SU-DHL-6 (cell line): ENCODE results near the gene BICC1.

Experiments
- H2AFZ ChIP-seq: fragments of 200-600 bp; sonication (generic); 2 replicates; pipeline ENCODE4 v1.6.1; 2014; ENCODE audit warnings: low read depth, mild to moderate bottlenecking, moderate library complexity, mixed read lengths, antibody characterized with exemption, low read length; ENCODE audit not compliant: severe bottlenecking
- H3F3A ChIP-seq: fragments of 200-600 bp; shearing (Covaris generic); 2 replicates; pipeline ENCODE4 v1.6.0; 2016; ENCODE audit warnings: antibody characterized with exemption, mild to moderate bottlenecking; ENCODE audit not compliant: insufficient read depth
- H3K27ac ChIP-seq: fragments of 200-600 bp; sonication (generic); 2 replicates; pipeline ENCODE4 v1.5.1; 2016; ENCODE audit warnings: low read depth, mild to moderate bottlenecking, low read length, moderate library complexity, mixed read lengths
- H3K27me3 ChIP-seq: fragments of 200-600 bp; sonication (generic), shearing (Covaris generic); 2 replicates; pipeline ENCODE4 v1.6.0; 2014; ENCODE audit warnings: mild to moderate bottlenecking, low read length
- H3K36me3 ChIP-seq: fragments of 200-600 bp; sonication (generic); 2 replicates; pipeline ENCODE4 v1.6.1; 2014; ENCODE audit warnings: mild to moderate bottlenecking, low read length, mixed read lengths
- H3K4me2 ChIP-seq: fragments of 300-600, 200-600 bp; shearing (Covaris generic), sonication (generic); 2 replicates; pipeline ENCODE4 v1.6.0; 2014; ENCODE audit warnings: low read length, low read depth, mild to moderate bottlenecking; ENCODE audit not compliant: poor library complexity, severe bottlenecking
- H3K4me3 ChIP-seq: fragments of 200-600 bp; sonication (generic); 2 replicates; pipeline ENCODE4 v1.5.1; 2014; ENCODE audit warnings: antibody characterized with exemption, low read length, mild to moderate bottlenecking, mixed read lengths; ENCODE audit not compliant: insufficient read depth, poor library complexity, severe bottlenecking
- H3K79me2 ChIP-seq: fragments of 200-600 bp; sonication (generic); 2 replicates; pipeline ENCODE4 v1.6.1; 2014; ENCODE audit warnings: mild to moderate bottlenecking, low read length, moderate library complexity; ENCODE audit not compliant: insufficient read depth
- H3K9ac ChIP-seq: fragments of 200-600 bp; sonication (generic); 2 replicates; pipeline ENCODE4 v1.7.0; 2014; ENCODE audit warnings: mild to moderate bottlenecking, low read length
- H3K9me2 ChIP-seq: fragments of 200-600 bp; sonication (generic); replicated peaks from 2 replicates; pipeline ENCODE4 v1.6.1; 2014; ENCODE audit warnings: low read length; ENCODE audit not compliant: insufficient read depth
- H3K9me3 ChIP-seq: fragments of 200-600 bp; sonication (generic); 2 replicates; pipeline ENCODE4 v1.6.1; 2014; ENCODE audit warnings: low read length, mixed read lengths; ENCODE audit not compliant: insufficient read depth
- H4K20me1 ChIP-seq: fragments of 200-600 bp; sonication (generic); 2 replicates; pipeline ENCODE4 v1.6.1; 2014; ENCODE audit warnings: low read depth, mild to moderate bottlenecking, antibody characterized with exemption, low read length, moderate library complexity, mixed read lengths
- EZH2phosphoT487 ChIP-seq: fragments of 200-600 bp; sonication (generic), shearing (Covaris generic); conservative IDR thresholded peaks from 2 replicates; pipeline ENCODE4 v1.6.1; 2018; ENCODE audit warnings: mild to moderate bottlenecking, antibody characterized with exemption, low read length, moderate library complexity, mixed read lengths
- TF ChIP-seq, protein P1 (sequence below): fragments of 200-600 bp; sonication (generic); IDR thresholded peaks from one replicate; pipeline ENCODE4 v1.5.1; 2017; ENCODE audit warnings: antibody characterized with exemption, mild to moderate bottlenecking, low read length, moderate library complexity; ENCODE audit not compliant: insufficient read depth, poor library complexity, severe bottlenecking

BICC1 gene, protein sequence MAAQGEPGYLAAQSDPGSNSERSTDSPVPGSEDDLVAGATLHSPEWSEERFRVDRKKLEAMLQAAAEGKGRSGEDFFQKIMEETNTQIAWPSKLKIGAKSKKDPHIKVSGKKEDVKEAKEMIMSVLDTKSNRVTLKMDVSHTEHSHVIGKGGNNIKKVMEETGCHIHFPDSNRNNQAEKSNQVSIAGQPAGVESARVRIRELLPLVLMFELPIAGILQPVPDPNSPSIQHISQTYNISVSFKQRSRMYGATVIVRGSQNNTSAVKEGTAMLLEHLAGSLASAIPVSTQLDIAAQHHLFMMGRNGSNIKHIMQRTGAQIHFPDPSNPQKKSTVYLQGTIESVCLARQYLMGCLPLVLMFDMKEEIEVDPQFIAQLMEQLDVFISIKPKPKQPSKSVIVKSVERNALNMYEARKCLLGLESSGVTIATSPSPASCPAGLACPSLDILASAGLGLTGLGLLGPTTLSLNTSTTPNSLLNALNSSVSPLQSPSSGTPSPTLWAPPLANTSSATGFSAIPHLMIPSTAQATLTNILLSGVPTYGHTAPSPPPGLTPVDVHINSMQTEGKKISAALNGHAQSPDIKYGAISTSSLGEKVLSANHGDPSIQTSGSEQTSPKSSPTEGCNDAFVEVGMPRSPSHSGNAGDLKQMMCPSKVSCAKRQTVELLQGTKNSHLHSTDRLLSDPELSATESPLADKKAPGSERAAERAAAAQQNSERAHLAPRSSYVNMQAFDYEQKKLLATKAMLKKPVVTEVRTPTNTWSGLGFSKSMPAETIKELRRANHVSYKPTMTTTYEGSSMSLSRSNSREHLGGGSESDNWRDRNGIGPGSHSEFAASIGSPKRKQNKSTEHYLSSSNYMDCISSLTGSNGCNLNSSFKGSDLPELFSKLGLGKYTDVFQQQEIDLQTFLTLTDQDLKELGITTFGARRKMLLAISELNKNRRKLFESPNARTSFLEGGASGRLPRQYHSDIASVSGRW

DNA sequence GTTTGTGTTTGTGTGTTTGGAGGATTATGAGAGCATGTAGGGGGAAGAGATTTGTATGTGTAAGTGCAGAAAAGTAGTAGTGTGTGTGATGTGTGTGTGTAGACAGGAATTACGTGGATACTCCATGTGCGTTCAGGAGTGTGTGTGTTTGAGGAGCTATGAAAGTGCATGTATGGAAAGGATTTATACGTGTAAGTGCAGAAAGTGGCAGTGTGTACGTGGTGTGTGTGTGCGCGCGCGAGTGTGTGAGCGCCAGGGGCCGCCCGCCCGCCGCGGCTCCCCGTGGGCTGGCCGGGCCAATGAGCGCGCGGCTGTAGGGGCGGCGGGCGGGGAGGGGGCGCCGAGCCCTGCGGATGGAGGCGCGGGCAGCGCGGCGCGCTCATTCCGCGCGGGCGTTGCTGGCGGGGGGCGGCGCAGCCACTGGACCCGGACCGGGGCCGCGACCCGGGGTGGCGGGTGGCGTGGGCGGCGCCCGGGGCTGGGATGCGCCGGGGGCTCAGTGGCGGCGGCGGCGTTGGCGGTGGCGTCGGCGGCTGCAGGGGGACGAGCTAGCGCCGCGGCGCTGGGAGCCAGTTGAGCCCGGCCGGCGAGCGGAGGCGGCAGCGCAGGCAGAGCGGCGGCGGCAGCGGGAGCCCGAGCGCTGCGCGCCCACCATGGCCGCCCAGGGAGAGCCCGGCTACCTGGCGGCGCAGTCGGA lies at the start of gene BICC1:
Gene BICC1, plus strand, starts transcription at position 382 of the 697 bp plus-strand sequence. Its CDS starts 272 bp downstream, at position 654.
- H3K9me2 ChIP-seq = no peaks in the 10 kb centered on the region

DNA sequence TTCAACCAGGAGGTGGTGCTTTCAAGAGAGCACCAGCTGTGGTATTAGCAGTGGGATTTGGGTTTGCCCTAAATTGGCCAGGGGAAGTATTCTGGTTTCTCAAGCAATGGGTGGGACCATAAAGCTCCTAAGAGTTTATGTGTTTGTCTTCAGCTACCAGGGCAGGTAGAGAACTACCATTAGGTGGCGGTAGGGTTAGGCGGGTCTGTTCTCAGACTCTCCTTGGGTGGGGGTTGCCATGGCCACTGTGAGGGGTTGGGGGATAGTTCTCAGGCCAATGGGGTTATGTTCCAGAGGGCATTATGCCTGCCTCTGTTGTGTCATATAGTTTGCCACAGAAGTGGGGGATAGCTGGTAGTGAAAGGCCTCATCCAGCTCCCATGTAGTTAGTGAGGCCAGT lies 47.7 kb upstream of the BICC1 start:
- Histone ChIP-seq H3K9ac (no peak overlapping the region), H2AFZ (no peak overlapping the region), H3K9me3 (no peaks in the 10 kb centered on the region), H3F3A (no peaks in the 10 kb centered on the region), H3K9me2 (no peaks in the 10 kb centered on the region), H4K20me1 (no peaks in the 10 kb centered on the region), H3K4me2 (no peak overlapping the region), H3K27me3 (no peaks in the 10 kb centered on the region), H3K27ac (no peak overlapping the region), H3K36me3 (no peaks in the 10 kb centered on the region), H3K4me3 (no peak overlapping the region), H3K79me2 (no peaks in the 10 kb centered on the region)
- no peak for TF ChIP-seq EZH2phosphoT487
- TF ChIP-seq, protein P1, sequence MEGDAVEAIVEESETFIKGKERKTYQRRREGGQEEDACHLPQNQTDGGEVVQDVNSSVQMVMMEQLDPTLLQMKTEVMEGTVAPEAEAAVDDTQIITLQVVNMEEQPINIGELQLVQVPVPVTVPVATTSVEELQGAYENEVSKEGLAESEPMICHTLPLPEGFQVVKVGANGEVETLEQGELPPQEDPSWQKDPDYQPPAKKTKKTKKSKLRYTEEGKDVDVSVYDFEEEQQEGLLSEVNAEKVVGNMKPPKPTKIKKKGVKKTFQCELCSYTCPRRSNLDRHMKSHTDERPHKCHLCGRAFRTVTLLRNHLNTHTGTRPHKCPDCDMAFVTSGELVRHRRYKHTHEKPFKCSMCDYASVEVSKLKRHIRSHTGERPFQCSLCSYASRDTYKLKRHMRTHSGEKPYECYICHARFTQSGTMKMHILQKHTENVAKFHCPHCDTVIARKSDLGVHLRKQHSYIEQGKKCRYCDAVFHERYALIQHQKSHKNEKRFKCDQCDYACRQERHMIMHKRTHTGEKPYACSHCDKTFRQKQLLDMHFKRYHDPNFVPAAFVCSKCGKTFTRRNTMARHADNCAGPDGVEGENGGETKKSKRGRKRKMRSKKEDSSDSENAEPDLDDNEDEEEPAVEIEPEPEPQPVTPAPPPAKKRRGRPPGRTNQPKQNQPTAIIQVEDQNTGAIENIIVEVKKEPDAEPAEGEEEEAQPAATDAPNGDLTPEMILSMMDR = no peak

More for the DNA sequence above, at the start of gene BICC1:
- H3K9ac ChIP-seq = no peak within 1 kb of the TSS
- H3K27ac ChIP-seq = no peak within 1 kb of the TSS
- H3F3A ChIP-seq = no peaks in the 10 kb centered on the region
- no peaks in the 10 kb centered on the region for H4K20me1 ChIP-seq
- TF ChIP-seq, protein P1 = no peak
- TF ChIP-seq EZH2phosphoT487 = no peak
- no peaks in the 10 kb centered on the region for H3K27me3 ChIP-seq
- H3K4me2 ChIP-seq = no peak within 1 kb of the TSS
- H2AFZ ChIP-seq = no peak within 1 kb of the TSS
- H3K4me3 ChIP-seq = no peak within 1 kb of the TSS
- no peaks in the 10 kb centered on the region for H3K36me3 ChIP-seq
- H3K79me2 ChIP-seq = no peaks in the 10 kb centered on the region
- H3K9me3 ChIP-seq = no peaks in the 10 kb centered on the region

DNA sequence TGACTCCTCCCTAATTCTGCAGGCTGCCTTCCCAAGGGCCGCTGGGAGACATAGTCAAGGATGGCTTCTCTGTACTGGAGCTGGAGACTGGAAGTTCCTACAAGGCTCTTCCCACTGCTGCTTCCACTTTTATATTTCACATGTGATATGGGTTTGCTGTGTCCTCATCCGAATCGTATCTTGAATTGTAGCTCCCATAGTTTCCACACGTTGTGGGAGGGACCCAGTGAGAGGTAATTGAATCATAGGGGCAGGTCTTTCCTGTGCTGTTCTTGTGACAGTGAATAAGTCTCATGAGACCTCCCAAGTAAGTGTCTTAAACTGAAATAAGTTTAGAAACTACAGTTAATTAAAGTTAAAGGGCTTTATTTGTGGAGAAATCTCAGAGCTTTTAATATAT lies 47.0 kb upstream of the BICC1 start:
- no peak overlapping the region for H3K4me2 ChIP-seq
- no peak overlapping the region for H3K27ac ChIP-seq
- TF ChIP-seq, protein P1 = no peak
- TF ChIP-seq EZH2phosphoT487 = no peak
- no peaks in the 10 kb centered on the region for H3K27me3 ChIP-seq
- no peaks in the 10 kb centered on the region for H4K20me1 ChIP-seq
- H3F3A ChIP-seq = no peaks in the 10 kb centered on the region
- no peak overlapping the region for H3K4me3 ChIP-seq
- H2AFZ ChIP-seq = no peak overlapping the region
- no peaks in the 10 kb centered on the region for H3K9me3 ChIP-seq
- H3K9ac ChIP-seq = no peak overlapping the region
- H3K36me3 ChIP-seq = no peaks in the 10 kb centered on the region
- no peaks in the 10 kb centered on the region for H3K79me2 ChIP-seq
- H3K9me2 ChIP-seq = no peaks in the 10 kb centered on the region
